GM12875 (cell line): ENCODE measurements around the gene TFDP2.
"Not testable (repeated sequence)": the region's sequence is repeated elsewhere in the genome, so short reads cannot be mapped to it uniquely, and the experiment has no call there.

Experiments used
- H3K4me3 ChIP-seq: one replicate; pipeline ENCODE4 v1.5.1; 2011; ENCODE audit warnings: low read depth, low read length, control low read depth
- CTCF ChIP-seq: IDR thresholded peaks from 2 replicates; pipeline ENCODE4 v1.5.1; 2011; ENCODE audit warnings: low read depth, mild to moderate bottlenecking, control low read depth, inconsistent platforms, low read length, moderate library complexity, borderline replicate concordance; ENCODE audit not compliant: insufficient read depth

TFDP2 gene

GRCh38 chr3:142088522-142088921 is 60.8 kb downstream of the TFDP2 start:
- no peak for TF ChIP-seq CTCF
- no peak overlapping the region for H3K4me3 ChIP-seq

- H3K4me3 ChIP-seq = no peak overlapping the region
- TF ChIP-seq CTCF = no peak
Measured at GRCh38 chr3:142087676-142088075, 61.7 kb downstream of the TFDP2 start.

- no peak for TF ChIP-seq CTCF
- no peak overlapping the region for H3K4me3 ChIP-seq
Measured at GRCh38 chr3:142086581-142087090, 62.7 kb downstream of the TFDP2 start.

- H3K4me3 ChIP-seq = no peak overlapping the region
- no peak for TF ChIP-seq CTCF
Measured at GRCh38 chr3:142081178-142081577, 68.2 kb downstream of the TFDP2 start.

GRCh38 chr3:142077859-142078500 is 71.4 kb downstream of the TFDP2 start:
- no peak overlapping the region for H3K4me3 ChIP-seq
- TF ChIP-seq CTCF = no peak

- no peak overlapping the region for H3K4me3 ChIP-seq
- TF ChIP-seq CTCF = no peak
Measured at GRCh38 chr3:142077155-142077858, 72.0 kb downstream of the TFDP2 start.

GRCh38 chr3:142075656-142076055 is 73.7 kb downstream of the TFDP2 start:
- not testable (repeated sequence) for H3K4me3 ChIP-seq
